Thymus (tissue), 11 donors: ENCODE data around the gene PPP1R37. TPM values are rescaled to one million over a fixed set of nuclear protein-coding genes. Genes with fewer than 3 reads are reported as not detected.

Experiments used
- DNase-seq, 9 donors: peaks; one replicate each; pipeline ENCODE4 v3.0.0-alpha.2; 2013; ENCODE audit warnings: low spot score in 9 of 9, low read depth in 6 of 9, missing footprints in 1 of 9
- H3K27ac ChIP-seq, 2 donors: one replicate each; pipeline ENCODE4 v1.5.1; 2013; ENCODE audit warnings: control low read depth in 1 of 2, low read depth in 1 of 2, low read length in 1 of 2, mild to moderate bottlenecking in 1 of 2, moderate library complexity in 1 of 2
- H3K27me3 ChIP-seq, 2 donors: one replicate each; pipeline ENCODE4 v1.5.1; 2013; ENCODE audit warnings: low read length in 1 of 2; ENCODE audit not compliant: control insufficient read depth in 2 of 2, insufficient read depth in 1 of 2
- H3K36me3 ChIP-seq, 2 donors: one replicate each; pipeline ENCODE4 v1.5.1; 2013; ENCODE audit warnings: low read length in 1 of 2, mild to moderate bottlenecking in 1 of 2, moderate library complexity in 1 of 2; ENCODE audit not compliant: control insufficient read depth in 2 of 2, insufficient read depth in 2 of 2
- H3K4me1 ChIP-seq, 2 donors: one replicate each; pipeline ENCODE4 v1.5.1; 2013; ENCODE audit warnings: low read length in 2 of 2; ENCODE audit not compliant: control insufficient read depth in 2 of 2, insufficient read depth in 2 of 2
- H3K4me3 ChIP-seq, 2 donors: one replicate each; pipeline ENCODE4 v1.5.1; 2013; ENCODE audit warnings: low read length in 2 of 2, control low read depth in 1 of 2, mild to moderate bottlenecking in 1 of 2
- H3K9me3 ChIP-seq, 2 donors: one replicate each; pipeline ENCODE4 v1.5.1; 2013; ENCODE audit warnings: low read length in 1 of 2, mild to moderate bottlenecking in 1 of 2; ENCODE audit not compliant: control insufficient read depth in 2 of 2, insufficient read depth in 1 of 2
- WGBS: extraction: QIAGEN DNeasy Blood & Tissue Kit; methylation state at CpG from one replicate; pipeline ENCODE4 v1.1.7; 2013; 5-methylcytosine and 5-hydroxymethylcytosine counted together
- polyA plus RNA-seq: library from polyadenylated mRNA; stranded (reverse); fragments of 200-250 nt; gene quantifications from one replicate; pipeline ENCODE4 v1.2.3, GENCODE V29; 2013
- total RNA-seq: library from RNA; stranded (reverse); fragments of 120-200 nt; gene quantifications from one replicate; pipeline ENCODE4 v1.2.4, GENCODE V29; 2013
- donor health status: healthy.

PPP1R37 gene
- total and polyA plus RNA-seq, 2 donors, result 16.5 to 39.3 TPM

DNA sequence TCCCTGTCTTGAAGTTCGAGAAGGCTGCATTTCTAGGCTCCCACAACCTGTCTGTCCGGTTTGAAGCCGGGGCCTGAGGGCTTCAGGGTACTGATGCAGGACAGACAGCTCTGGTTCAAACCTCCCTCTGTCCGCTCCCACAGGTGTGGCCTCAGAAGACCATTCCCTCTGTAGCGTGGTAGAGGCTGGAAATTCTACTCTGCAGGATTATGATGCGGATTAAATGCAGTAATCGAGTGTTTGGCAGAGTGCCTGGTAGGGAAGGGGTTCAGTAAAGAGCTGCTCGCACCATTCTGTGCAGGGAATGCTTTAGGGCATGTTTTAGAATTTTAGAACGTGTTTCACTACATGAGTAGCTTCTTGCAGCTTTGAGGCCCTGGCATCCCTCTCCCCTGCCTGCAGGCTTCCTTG lies 30.5 kb downstream of the PPP1R37 start:
- H3K27ac ChIP-seq, result peak overlapping the region in 1 of 2 donors; percentile 22
- H3K9me3 ChIP-seq, result peaks cover 0 to 3% of the 10 kb centered on the region in 2 donors
- H3K4me3 ChIP-seq, result no peak overlapping the region
- H3K27me3 ChIP-seq, result no peaks in the 10 kb centered on the region
- H3K4me1 ChIP-seq, result peaks cover 22 to 58% of the 10 kb centered on the region in 2 donors
- WGBS, result 94% methylated on average over 9 of the region's 9 CpGs
- DNase-seq, result no peak
- no peaks in the 10 kb centered on the region for H3K36me3 ChIP-seq

GRCh38 chr19:45124021-45124420 lies 31.0 kb downstream of the PPP1R37 start:
- Histone ChIP-seq H3K36me3 (no peaks in the 10 kb centered on the region), H3K27ac (peak overlapping the region in 1 of 2 donors; percentile 22), H3K27me3 (no peaks in the 10 kb centered on the region), H3K9me3 (peaks cover 0 to 3% of the 10 kb centered on the region in 2 donors), H3K4me1 (peaks cover 18 to 53% of the 10 kb centered on the region in 2 donors), H3K4me3 (no peak overlapping the region)
- WGBS, result 86% methylated on average over 6 of the region's 6 CpGs
- no peak for DNase-seq

DNA sequence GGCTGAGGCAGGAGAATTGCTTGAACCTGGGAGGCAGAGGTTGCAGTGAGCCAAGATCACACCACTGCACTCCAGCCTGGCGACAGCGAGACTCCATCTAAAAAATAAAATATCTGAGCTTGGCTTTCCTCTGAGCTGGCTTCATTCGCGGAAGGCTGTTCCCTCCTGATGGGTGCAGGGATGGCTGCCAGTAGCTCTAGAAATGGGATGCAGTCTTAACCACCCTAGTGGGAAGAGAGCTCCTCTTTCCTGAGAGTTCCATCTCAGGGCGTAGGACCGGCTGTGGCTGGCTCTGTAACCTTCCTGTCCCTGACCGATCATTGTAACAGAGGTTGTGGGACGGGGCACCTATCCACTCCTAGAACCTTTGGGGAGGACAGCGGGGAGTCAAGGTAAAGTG lies 32.4 kb downstream of the PPP1R37 start:
- H3K27me3 ChIP-seq, result no peaks in the 10 kb centered on the region
- peaks cover 0 to 3% of the 10 kb centered on the region in 2 donors for H3K9me3 ChIP-seq
- no peak overlapping the region for H3K4me3 ChIP-seq
- no peaks in the 10 kb centered on the region for H3K36me3 ChIP-seq
- H3K4me1 ChIP-seq, result peaks cover 11 to 41% of the 10 kb centered on the region in 2 donors
- no peak for DNase-seq
- 98% methylated on average over 9 of the region's 9 CpGs for WGBS
- no peak overlapping the region for H3K27ac ChIP-seq

- peak in 7 of 9 donors; percentile 44 to 78 (median 60) for DNase-seq
- Histone ChIP-seq H3K4me1 (peaks cover 11 to 35% of the 10 kb centered on the region in 2 donors), H3K9me3 (peaks cover 0 to 3% of the 10 kb centered on the region in 2 donors), H3K27me3 (no peaks in the 10 kb centered on the region), H3K27ac (no peak overlapping the region), H3K4me3 (no peak overlapping the region), H3K36me3 (no peaks in the 10 kb centered on the region)
- 56% methylated on average over 12 of the region's 12 CpGs for WGBS
These were observed 33.1 kb downstream of the PPP1R37 start for GRCh38 chr19:45125975-45126493.

GRCh38 chr19:45126654-45127053 lies 33.7 kb downstream of the PPP1R37 start:
- DNase-seq, result no peak
- peaks cover 6 to 28% of the 10 kb centered on the region in 2 donors for H3K4me1 ChIP-seq
- H3K9me3 ChIP-seq, result peaks cover 0 to 3% of the 10 kb centered on the region in 2 donors
- no peak overlapping the region for H3K4me3 ChIP-seq
- H3K27me3 ChIP-seq, result no peaks in the 10 kb centered on the region
- WGBS, result 97% methylated on average over 7 of the region's 7 CpGs
- H3K27ac ChIP-seq, result no peak overlapping the region
- H3K36me3 ChIP-seq, result no peaks in the 10 kb centered on the region

DNA sequence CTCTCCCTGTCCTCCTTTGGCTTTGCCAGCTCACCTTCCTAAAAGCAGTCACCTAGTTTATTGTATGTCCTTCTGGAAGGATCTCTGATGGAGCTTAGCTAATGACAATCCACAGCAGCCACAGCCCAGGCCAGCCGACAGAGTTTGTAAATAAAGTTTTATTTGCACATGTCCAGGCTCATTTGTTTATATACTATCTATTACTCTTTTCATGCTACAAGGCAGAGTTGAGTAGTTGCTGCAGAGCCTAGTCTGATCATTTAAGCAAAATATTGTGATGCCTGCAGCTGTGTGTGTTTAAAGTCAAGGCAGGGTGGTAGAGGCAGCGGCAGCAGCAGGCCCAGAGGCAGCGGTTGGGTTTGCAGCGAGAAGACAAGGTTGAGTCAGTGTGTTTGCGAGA lies 35.2 kb downstream of the PPP1R37 start:
- Histone ChIP-seq H3K27ac (no peak overlapping the region), H3K4me1 (peaks cover 2 to 16% of the 10 kb centered on the region in 2 donors), H3K27me3 (no peaks in the 10 kb centered on the region), H3K36me3 (peaks cover 0 to under 1% of the 10 kb centered on the region in 2 donors), H3K9me3 (peaks cover 0 to 3% of the 10 kb centered on the region in 2 donors), H3K4me3 (no peak overlapping the region)
- WGBS, result 98% methylated on average over 5 of the region's 5 CpGs
- no peak for DNase-seq

DNA sequence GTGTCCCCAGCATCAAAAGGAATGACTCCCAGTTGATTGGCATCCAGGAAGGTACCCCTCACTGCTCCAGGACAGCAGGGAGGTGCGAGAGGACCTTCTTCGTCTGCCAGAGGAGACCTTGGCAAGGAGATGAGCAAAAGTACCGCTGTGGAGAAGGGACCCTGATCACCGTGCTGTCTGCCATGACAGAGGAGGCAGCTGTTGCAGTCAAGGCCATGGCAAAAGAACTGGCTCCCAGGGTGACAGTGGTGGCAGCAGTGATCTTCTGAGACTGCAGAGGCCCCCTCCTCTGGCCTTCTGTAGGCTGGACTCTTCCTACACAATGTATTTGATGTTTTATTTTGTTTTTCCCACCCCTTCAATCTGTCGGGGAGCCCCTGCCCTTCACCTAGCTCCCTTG lies 35.8 kb downstream of the PPP1R37 start:
- Histone ChIP-seq H3K4me3 (no peak overlapping the region), H3K27ac (no peak overlapping the region), H3K36me3 (peaks cover 0 to 6% of the 10 kb centered on the region in 2 donors), H3K9me3 (peaks cover 0 to 3% of the 10 kb centered on the region in 2 donors), H3K27me3 (no peaks in the 10 kb centered on the region), H3K4me1 (peaks cover 2 to 11% of the 10 kb centered on the region in 2 donors)
- DNase-seq, result no peak
- WGBS, result 98% methylated on average over 5 of the region's 5 CpGs

DNA sequence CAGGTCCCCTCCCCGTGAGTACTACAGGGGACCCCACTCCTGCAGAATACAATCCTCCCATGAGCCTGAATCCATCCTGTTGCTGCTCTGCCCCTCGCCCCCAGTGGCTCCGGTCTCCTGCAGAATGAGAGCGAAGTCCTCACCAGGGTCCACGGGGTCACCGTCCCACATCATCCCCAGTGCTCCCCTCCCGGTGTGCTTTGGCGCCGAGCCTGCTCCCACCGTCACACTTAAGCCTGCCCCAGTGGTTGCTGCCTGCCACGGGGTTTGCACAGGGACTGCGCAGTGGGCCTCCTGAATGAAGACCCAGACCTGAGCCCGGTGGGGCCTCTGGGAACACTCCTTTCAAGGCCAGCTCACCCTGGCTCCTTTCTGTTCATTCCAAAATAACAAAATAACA lies 37.3 kb downstream of the PPP1R37 start:
- peaks cover 2 to 8% of the 10 kb centered on the region in 2 donors for H3K4me1 ChIP-seq
- H3K9me3 ChIP-seq, result peaks cover 0 to 3% of the 10 kb centered on the region in 2 donors
- no peak overlapping the region for H3K27ac ChIP-seq
- WGBS, result 93% methylated on average over 13 of the region's 13 CpGs
- peaks cover 0 to 9% of the 10 kb centered on the region in 2 donors for H3K36me3 ChIP-seq
- no peaks in the 10 kb centered on the region for H3K27me3 ChIP-seq
- DNase-seq, result no peak
- H3K4me3 ChIP-seq, result no peak overlapping the region

DNA sequence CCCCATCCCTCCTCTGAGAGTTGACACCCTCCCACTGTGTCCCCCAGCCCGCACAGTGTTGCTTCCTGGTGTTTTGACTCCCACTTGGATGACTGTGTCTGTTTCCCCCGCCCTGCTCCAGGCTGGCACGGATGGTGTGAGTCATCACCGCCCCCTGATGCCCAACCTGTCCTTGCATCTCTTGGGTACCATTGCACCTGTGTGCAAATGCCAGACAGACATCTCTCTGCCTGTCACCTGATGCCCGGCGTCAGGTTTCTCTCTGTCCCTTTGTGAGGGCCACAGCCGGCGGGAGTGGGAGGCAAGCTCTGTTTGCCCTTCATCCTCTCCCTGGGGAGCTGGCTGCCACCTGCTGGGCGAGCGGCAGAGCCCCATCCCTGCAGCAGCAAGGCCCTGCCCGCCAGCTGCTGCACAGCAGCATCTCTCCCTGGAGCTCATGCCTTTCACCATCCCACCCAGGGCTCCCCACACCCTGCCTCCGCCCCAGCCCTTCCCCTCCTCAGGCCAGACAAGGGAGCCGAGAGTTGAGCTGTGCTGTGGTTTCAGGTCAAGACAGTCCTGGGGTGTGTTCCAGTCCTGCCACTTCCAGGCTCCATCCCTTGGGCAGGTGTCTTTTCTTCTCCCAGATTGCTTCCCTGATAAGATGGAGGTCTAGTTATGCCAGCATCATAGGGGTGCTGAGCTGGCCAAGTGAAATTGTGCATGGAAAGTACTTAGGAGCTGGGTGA lies 38.1 kb downstream of the PPP1R37 start:
- peaks cover 0 to 4% of the 10 kb centered on the region in 2 donors for H3K4me1 ChIP-seq
- WGBS, result 87% methylated on average over 13 of the region's 13 CpGs
- H3K27me3 ChIP-seq, result no peaks in the 10 kb centered on the region
- no peak for DNase-seq
- no peak overlapping the region for H3K27ac ChIP-seq
- no peak overlapping the region for H3K4me3 ChIP-seq
- peaks cover 0 to 9% of the 10 kb centered on the region in 2 donors for H3K36me3 ChIP-seq
- H3K9me3 ChIP-seq, result peaks cover 0 to 2% of the 10 kb centered on the region in 2 donors
